GM23338 (cell line): ENCODE results near the gene PGGHG. TPM values are rescaled to one million over a fixed set of nuclear protein-coding genes. Genes with fewer than 3 reads are reported as not detected.

Source experiments
- ATAC-seq: fragments of 200-7000 bp; cut with Tn5 transposase; 3 replicates; pipeline ENCODE4 v1.9.1; 2020
- DNase-seq: peaks from one replicate; pipeline ENCODE4 v3.0.0-alpha.2; 2015; ENCODE audit warnings: low spot score
- H2AFZ ChIP-seq: fragments of 200-600 bp; sonication (generic); 2 replicates; pipeline ENCODE4 v1.8.0; 2016; ENCODE audit warnings: antibody characterized with exemption, mild to moderate bottlenecking, moderate library complexity
- H3F3A ChIP-seq: fragments of 200-600 bp; sonication (generic); replicated peaks from 2 replicates; pipeline ENCODE4 v1.8.0; 2017; ENCODE audit warnings: antibody characterized with exemption, mixed run types, low read depth
- H3K27ac ChIP-seq: fragments of 200-600 bp; sonication (generic); 2 replicates; pipeline ENCODE4 v1.6.1; 2016; ENCODE audit warnings: low read depth
- H3K27me3 ChIP-seq: fragments of 200-600 bp; sonication (generic); 2 replicates; pipeline ENCODE4 v1.8.0; 2016; ENCODE audit warnings: mild to moderate bottlenecking, mixed run types, moderate library complexity; ENCODE audit not compliant: insufficient read depth
- H3K36me3 ChIP-seq: fragments of 200-600 bp; sonication (generic); 2 replicates; pipeline ENCODE4 v1.8.0; 2016; ENCODE audit warnings: mild to moderate bottlenecking; ENCODE audit not compliant: insufficient read depth
- H3K4me1 ChIP-seq: fragments of 200-600 bp; sonication (generic); 2 replicates; pipeline ENCODE4 v1.8.0; 2016; ENCODE audit warnings: mild to moderate bottlenecking, moderate library complexity; ENCODE audit not compliant: insufficient read depth
- H3K4me2 ChIP-seq: fragments of 200-600 bp; sonication (generic); 2 replicates; pipeline ENCODE4 v1.7.1; 2017; ENCODE audit warnings: mixed run types
- H3K4me3 ChIP-seq: fragments of 200-600 bp; sonication (generic); 2 replicates; pipeline ENCODE4 v1.6.1; 2016; ENCODE audit warnings: mixed run types
- H3K79me2 ChIP-seq: fragments of 200-600 bp; sonication (generic); replicated peaks from 2 replicates; pipeline ENCODE4 v1.8.0; 2017; ENCODE audit warnings: mild to moderate bottlenecking; ENCODE audit not compliant: insufficient read depth
- H3K9me2 ChIP-seq: fragments of 200-600 bp; sonication (generic); 2 replicates; pipeline ENCODE4 v1.8.0; 2017; ENCODE audit not compliant: insufficient read depth
- H4K20me1 ChIP-seq: fragments of 200-600 bp; sonication (generic); replicated peaks from 2 replicates; pipeline ENCODE4 v1.8.0; 2017; ENCODE audit warnings: mild to moderate bottlenecking; ENCODE audit not compliant: insufficient read depth
- H3K27ac Mint-ChIP-seq: 2 replicates; pipeline ENCODE4 v1.8.0; 2020; ENCODE audit warnings: inconsistent platforms, mild to moderate bottlenecking, moderate library complexity, mixed read lengths
- H3K27me3 Mint-ChIP-seq: 3 replicates; pipeline ENCODE4 v1.8.0; 2022; ENCODE audit warnings: low read depth, mild to moderate bottlenecking, moderate library complexity, mixed read lengths, inconsistent platforms; ENCODE audit not compliant: insufficient read depth, poor library complexity
- H3K36me3 Mint-ChIP-seq: 3 replicates; pipeline ENCODE4 v1.8.0; 2021; ENCODE audit warnings: low read depth, mild to moderate bottlenecking, inconsistent platforms, moderate library complexity, mixed read lengths
- H3K4me1 Mint-ChIP-seq: 3 replicates; pipeline ENCODE4 v1.8.0; 2020; ENCODE audit warnings: mild to moderate bottlenecking, inconsistent platforms, mixed read lengths
- H3K4me3 Mint-ChIP-seq: 3 replicates; pipeline ENCODE4 v1.8.0; 2021; ENCODE audit warnings: moderate library complexity, mild to moderate bottlenecking, inconsistent platforms, mixed read lengths
- H3K9me3 Mint-ChIP-seq: 3 replicates; pipeline ENCODE4 v1.8.0; 2020; ENCODE audit warnings: moderate library complexity, mild to moderate bottlenecking, inconsistent platforms, mixed read lengths
- CREB1 ChIP-seq: fragments of 250-450 bp; sonication (Bioruptor Pico); IDR thresholded peaks from 2 replicates; pipeline ENCODE4 v1.5.0; 2020; ENCODE audit warnings: low read depth, mild to moderate bottlenecking, moderate library complexity
- CTCF ChIP-seq, 2 experiments: fragments of 200-600 bp in 1 of 2; sonication (generic) in 1 of 2; conservative IDR thresholded peaks; 2 replicates each; pipeline versions ENCODE4 v1.5.1 to v1.6.1; 2016 to 2017; ENCODE audit warnings: antibody characterized with exemption in 2 of 2, low read depth in 2 of 2, mild to moderate bottlenecking in 2 of 2, moderate library complexity in 1 of 2
- ETS1 ChIP-seq: IDR thresholded peaks from 2 replicates; pipeline ENCODE4 v1.6.1; 2016; ENCODE audit warnings: antibody characterized with exemption
- EZH2 ChIP-seq: fragments of 200-600 bp; sonication (generic); IDR thresholded peaks from one replicate; pipeline ENCODE4 v1.8.0; 2017; ENCODE audit warnings: antibody characterized with exemption, mild to moderate bottlenecking, low read depth; ENCODE audit not compliant: unreplicated experiment
- EZH2phosphoT487 ChIP-seq: fragments of 200-600 bp; sonication (generic); IDR thresholded peaks from one replicate; pipeline ENCODE4 v1.8.1; 2018; ENCODE audit warnings: antibody characterized with exemption; ENCODE audit not compliant: unreplicated experiment
- JUNB ChIP-seq: IDR thresholded peaks from one replicate; pipeline ENCODE4 v1.6.1; 2016; ENCODE audit warnings: antibody characterized with exemption; ENCODE audit not compliant: unreplicated experiment
- NANOG ChIP-seq: IDR thresholded peaks from 2 replicates; pipeline ENCODE4 v1.6.1; 2016; ENCODE audit warnings: antibody characterized with exemption, borderline replicate concordance
- POLR2AphosphoS5 ChIP-seq: IDR thresholded peaks from 2 replicates; pipeline ENCODE4 v1.6.1; 2016; ENCODE audit warnings: antibody characterized with exemption, low read depth
- REST ChIP-seq: IDR thresholded peaks from one replicate; pipeline ENCODE4 v1.6.1; 2018; ENCODE audit warnings: antibody characterized with exemption; ENCODE audit not compliant: unreplicated experiment
- STAT1 ChIP-seq: IDR thresholded peaks from one replicate; pipeline ENCODE4 v1.6.1; 2016; ENCODE audit warnings: antibody characterized with exemption; ENCODE audit not compliant: unreplicated experiment
- ZNF114 ChIP-seq: fragments of 250-450 bp; sonication (Bioruptor Pico); IDR thresholded peaks from 2 replicates; pipeline ENCODE4 v1.5.0; 2020; ENCODE audit warnings: mild to moderate bottlenecking, moderate library complexity
- ZNF331 ChIP-seq: fragments of 250-450 bp; sonication (Bioruptor Pico); IDR thresholded peaks from 2 replicates; pipeline ENCODE4 v1.5.0; 2020; ENCODE audit warnings: low read depth, mild to moderate bottlenecking, moderate library complexity
- ZNF462 ChIP-seq: fragments of 250-450 bp; sonication (Bioruptor Pico); IDR thresholded peaks from 2 replicates; pipeline ENCODE4 v1.5.0; 2020; ENCODE audit warnings: mild to moderate bottlenecking, moderate library complexity
- polyA plus RNA-seq: library from polyadenylated mRNA; unstranded; fragments of >200 nt; fragmentation: Nextera tagmentation; extraction: Ambion mirVana; gene quantifications from 2 replicates; pipeline ENCODE4 v1.2.1, GENCODE V29; 2016
- total RNA-seq: library from RNA; depleted of rRNA; stranded (reverse); fragments of >200 nt; shearing (Covaris generic); gene quantifications from 2 replicates; pipeline ENCODE4 v1.2.3, GENCODE V29; 2014

The PGGHG gene
- total and polyA plus RNA-seq, 2 experiments from 2014 or later, result 24.9 to 55.8 TPM

DNA sequence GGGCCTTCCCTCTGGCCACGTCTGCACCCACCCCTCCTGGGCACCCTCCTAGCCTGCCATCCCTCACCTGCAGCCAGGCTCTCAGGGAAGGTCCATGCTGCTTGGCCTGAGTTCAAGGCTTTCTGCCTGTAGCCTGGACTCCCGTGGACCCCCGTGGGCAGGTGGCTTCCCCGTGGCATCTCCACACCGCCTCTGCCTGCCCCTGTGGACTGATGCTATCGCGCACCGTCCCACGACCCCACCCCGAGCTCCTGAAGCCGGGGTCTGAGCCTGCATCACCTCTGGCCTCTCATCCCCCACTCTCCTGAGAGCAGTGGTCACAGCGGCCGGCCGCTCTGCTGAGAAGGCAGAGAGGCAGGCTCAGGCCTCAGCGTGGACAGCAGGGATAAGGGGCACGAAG lies 5.9 kb downstream of the PGGHG start:
- Mint-ChIP-seq H3K27me3 (peaks cover 8% of the 10 kb centered on the region), H3K4me1 (peaks cover 19% of the 10 kb centered on the region), H3K4me3 (no peak overlapping the region), H3K9me3 (no peaks in the 10 kb centered on the region), H3K27ac (no peak overlapping the region), H3K36me3 (peaks cover 11% of the 10 kb centered on the region; the same call in 2 of the 3 replicates)
- no peak for ATAC-seq
- peaks cover 3% of the 10 kb centered on the region; the same call in 1 of the 2 replicates for H3K4me1 ChIP-seq
- H3K27ac ChIP-seq, result no peak overlapping the region
- no peak for DNase-seq
- no peak overlapping the region for H3K4me3 ChIP-seq
- H3K79me2 ChIP-seq, result no peaks in the 10 kb centered on the region
- no peaks in the 10 kb centered on the region for H3F3A ChIP-seq
- no peaks in the 10 kb centered on the region for H3K9me2 ChIP-seq
- H3K27me3 ChIP-seq, result no peaks in the 10 kb centered on the region
- H3K36me3 ChIP-seq, result no peaks in the 10 kb centered on the region
- H3K4me2 ChIP-seq, result no peak overlapping the region
- TF ChIP-seq REST (no peak), CTCF (conservative IDR thresholded peaks at IDR 0.05; ENCODE audit: low read depth in 2 of 2) (no peak), ZNF331 (CRISPR knock-in tag) (no peak), ZNF114 (no peak), ZNF462 (CRISPR knock-in tag) (no peak), CREB1 (CRISPR knock-in tag) (no peak), EZH2phosphoT487 (no peak), JUNB (no peak), ETS1 (no peak), POLR2AphosphoS5 (no peak), EZH2 (no peak), NANOG (no peak), STAT1 (no peak)
- no peaks in the 10 kb centered on the region for H4K20me1 ChIP-seq
- no peak overlapping the region for H2AFZ ChIP-seq
